DND-41 (cell line): ENCODE data around the gene APOL3.

ENCODE experiments used
- ATAC-seq: fragments of 200-7000 bp; cut with Tn5 transposase; 3 replicates; pipeline ENCODE4 v1.9.1; 2021; ENCODE audit warnings: low read depth; ENCODE audit not compliant: insufficient read depth
- DNase-seq: peaks from one replicate; pipeline ENCODE4 v3.0.0-alpha.2; 2020
- H2AFZ ChIP-seq: 2 replicates; pipeline ENCODE4 v1.6.0; 2012; ENCODE audit warnings: low read depth, low read length
- H3K27ac ChIP-seq: 2 replicates; pipeline ENCODE4 v1.5.1; 2012; ENCODE audit warnings: low read length, inconsistent platforms
- H3K27me3 ChIP-seq: fragments of 200-600 bp; sonication (generic); 2 replicates; pipeline ENCODE4 v1.6.0; 2012; ENCODE audit warnings: low read length, mild to moderate bottlenecking, inconsistent platforms; ENCODE audit not compliant: insufficient read depth, poor library complexity
- H3K36me3 ChIP-seq: 2 replicates; pipeline ENCODE4 v1.5.1; 2012; ENCODE audit warnings: low read length, inconsistent platforms; ENCODE audit not compliant: insufficient read depth
- H3K4me1 ChIP-seq: 2 replicates; pipeline ENCODE4 v1.5.1; 2012; ENCODE audit warnings: mild to moderate bottlenecking, low read length; ENCODE audit not compliant: insufficient read depth
- H3K4me2 ChIP-seq: 2 replicates; pipeline ENCODE4 v1.6.0; 2012; ENCODE audit warnings: mild to moderate bottlenecking, moderate library complexity, low read length, inconsistent platforms; ENCODE audit not compliant: insufficient read depth
- H3K4me3 ChIP-seq, 2 experiments: fragments of 200-600 bp in 1 of 2; shearing (Covaris generic) in 1 of 2; 2 replicates each; pipeline ENCODE4 v1.5.1; 2012 to 2016; ENCODE audit warnings: inconsistent platforms in 2 of 2, low read length in 2 of 2, mild to moderate bottlenecking in 2 of 2, low read depth in 1 of 2, moderate library complexity in 1 of 2
- H3K79me2 ChIP-seq: 2 replicates; pipeline ENCODE4 v1.6.0; 2012; ENCODE audit warnings: low read length, inconsistent platforms; ENCODE audit not compliant: insufficient read depth
- H3K9ac ChIP-seq: 2 replicates; pipeline ENCODE4 v1.6.0; 2012; ENCODE audit warnings: low read depth, mild to moderate bottlenecking, inconsistent platforms, low read length, moderate library complexity
- H3K9me3 ChIP-seq: 2 replicates; pipeline ENCODE4 v1.5.1; 2012; ENCODE audit warnings: low read length, moderate library complexity, mild to moderate bottlenecking, inconsistent platforms; ENCODE audit not compliant: insufficient read depth, severe bottlenecking
- H4K20me1 ChIP-seq: 2 replicates; pipeline ENCODE4 v1.6.0; 2012; ENCODE audit warnings: low read length; ENCODE audit not compliant: insufficient read depth
- CTCF ChIP-seq: IDR thresholded peaks from 2 replicates; pipeline ENCODE4 v1.5.1; 2012; ENCODE audit warnings: borderline replicate concordance, low read length, moderate library complexity, mild to moderate bottlenecking; ENCODE audit not compliant: poor library complexity, severe bottlenecking; ENCODE audit errors: extremely low read depth
- EZH2 ChIP-seq: IDR thresholded peaks from 3 replicates; pipeline ENCODE4 v1.6.1; 2012; ENCODE audit warnings: borderline replicate concordance, low read depth, mild to moderate bottlenecking, moderate library complexity, low read length, inconsistent platforms; ENCODE audit not compliant: severe bottlenecking

The APOL3 gene

GRCh38 chr22:36129486-36130388 is 30.8 kb downstream of the APOL3 start:
- no peak overlapping the region for H2AFZ ChIP-seq
- H3K27me3 ChIP-seq: no peaks in the 10 kb centered on the region
- ATAC-seq (no peak), DNase-seq (no peak)
- no peaks in the 10 kb centered on the region for H3K36me3 ChIP-seq
- H3K4me3 ChIP-seq: no peak overlapping the region
- no peak overlapping the region for H3K27ac ChIP-seq
- TF ChIP-seq CTCF (no peak), EZH2 (no peak)
- H3K4me1 ChIP-seq: no peaks in the 10 kb centered on the region
- no peaks in the 10 kb centered on the region for H3K79me2 ChIP-seq
- H3K4me2 ChIP-seq: no peak overlapping the region
- no peak overlapping the region for H3K9ac ChIP-seq
- H3K9me3 ChIP-seq: no peaks in the 10 kb centered on the region
- no peaks in the 10 kb centered on the region for H4K20me1 ChIP-seq

- Histone ChIP-seq H3K27me3 (no peaks in the 10 kb centered on the region), H3K9ac (no peak overlapping the region), H4K20me1 (no peaks in the 10 kb centered on the region), H3K4me3 (no peak overlapping the region), H3K4me2 (no peak overlapping the region), H3K27ac (no peak overlapping the region), H3K79me2 (no peaks in the 10 kb centered on the region), H3K4me1 (peaks cover 3% of the 10 kb centered on the region), H2AFZ (no peak overlapping the region), H3K36me3 (no peaks in the 10 kb centered on the region), H3K9me3 (no peaks in the 10 kb centered on the region)
- DNase-seq (no peak), ATAC-seq (no peak)
- TF ChIP-seq EZH2 (no peak), CTCF (no peak)
Observed at GRCh38 chr22:36129071-36129470, 31.5 kb downstream of the APOL3 start.

- no peak overlapping the region for H3K4me2 ChIP-seq
- ATAC-seq (no peak), DNase-seq (no peak)
- H3K27me3 ChIP-seq: no peaks in the 10 kb centered on the region
- H2AFZ ChIP-seq: no peak overlapping the region
- H4K20me1 ChIP-seq: no peaks in the 10 kb centered on the region
- H3K79me2 ChIP-seq: no peaks in the 10 kb centered on the region
- no peaks in the 10 kb centered on the region for H3K36me3 ChIP-seq
- TF ChIP-seq CTCF (no peak), EZH2 (no peak)
- peaks cover 11% of the 10 kb centered on the region for H3K4me1 ChIP-seq
- no peak overlapping the region for H3K27ac ChIP-seq
- no peak overlapping the region for H3K4me3 ChIP-seq
- no peaks in the 10 kb centered on the region for H3K9me3 ChIP-seq
- no peak overlapping the region for H3K9ac ChIP-seq
Observed at GRCh38 chr22:36125994-36126531, 34.5 kb downstream of the APOL3 start.
